ENCODE data around the gene HTR4. TPM values are rescaled to one million over a fixed set of nuclear protein-coding genes. Genes with fewer than 3 reads are reported as not detected.

Gene HTR4
- total and polyA plus RNA-seq, 2 donors (not counting 3 experiments of a cell fraction or from before 2014, with no cell fraction given) = not detected

GRCh38 chr5:148697809-148698196 lies 43.5 kb upstream of the HTR4 start:
- FAIRE-seq = no peak
- dilution Hi-C loops (cut with MboI; ENCODE audit: extremely low pct_ligation_motif_present, low sequenced_read_pairs) (no loop called here), intact Hi-C loops (cut with micrococcal nuclease) (no loop called here)
- ChIA-PET POLR2A (no interaction called here), CTCF (interaction anchor here (0.8 to 3.7 kb wide), 4 partner anchors 10 to 518 kb away, joined by 3 to 23 read pairs (median 3); no protein-coding TSS in a partner anchor)
- no peak for TF ChIP-seq POLR2A (IDR thresholded peaks at IDR 0.05; ENCODE audit: low read depth, low read length)
- Histone ChIP-seq H3K9me3 (replicated peaks; ENCODE audit: control insufficient read depth, insufficient read depth, low read length) (no peaks in the 10 kb centered on the region), H3K79me2 (ENCODE audit: control insufficient read depth, insufficient read depth, low read length) (no peaks in the 10 kb centered on the region), H3K4me3 (replicated peaks in 1 of 3; ENCODE audit: insufficient read depth in 1 of 3, low read depth in 1 of 3, low read length in 3 of 3) (no peak overlapping the region), H3K9ac (replicated peaks; ENCODE audit: extremely low read depth, insufficient read depth, low read length) (no peak overlapping the region), H3K27me3 (ENCODE audit: control insufficient read depth in 2 of 2, insufficient read depth in 2 of 2, low read length in 2 of 2) (no peaks in the 10 kb centered on the region), H4K20me1 (replicated peaks; ENCODE audit: control insufficient read depth, extremely low read depth, insufficient read depth, low read length) (no peaks in the 10 kb centered on the region), H3K9me1 (replicated peaks; ENCODE audit: control insufficient read depth, extremely low read depth, insufficient read depth, low read length) (no peaks in the 10 kb centered on the region), H3K36me3 (ENCODE audit: control insufficient read depth in 2 of 2, extremely low read depth in 1 of 2, insufficient read depth in 2 of 2, low read length in 2 of 2) (no peaks in the 10 kb centered on the region), H3K4me1 (ENCODE audit: control insufficient read depth, extremely low read depth, insufficient read depth, low read length) (no peaks in the 10 kb centered on the region), H3K4me2 (ENCODE audit: insufficient read depth, low read length) (peak overlapping the region; percentile 8), H3K27ac (ENCODE audit: insufficient read depth, low read depth, low read length) (no peak overlapping the region), H2AFZ (ENCODE audit: low read depth, low read length) (no peak overlapping the region)
- BruUV-seq (replicated peaks) = no TSS peak
- DNase-seq (ENCODE audit: low read depth, low spot score) = no peak

- Histone ChIP-seq H4K20me1 (replicated peaks; ENCODE audit: control insufficient read depth, extremely low read depth, insufficient read depth, low read length) (no peaks in the 10 kb centered on the region), H3K79me2 (ENCODE audit: control insufficient read depth, insufficient read depth, low read length) (no peaks in the 10 kb centered on the region), H3K9me3 (replicated peaks; ENCODE audit: control insufficient read depth, insufficient read depth, low read length) (no peaks in the 10 kb centered on the region), H3K4me3 (replicated peaks in 1 of 3; ENCODE audit: insufficient read depth in 1 of 3, low read depth in 1 of 3, low read length in 3 of 3) (no peak overlapping the region), H2AFZ (ENCODE audit: low read depth, low read length) (peak overlapping the region; percentile 27), H3K9me1 (replicated peaks; ENCODE audit: control insufficient read depth, extremely low read depth, insufficient read depth, low read length) (no peaks in the 10 kb centered on the region), H3K27ac (ENCODE audit: insufficient read depth, low read depth, low read length) (no peak overlapping the region), H3K4me1 (ENCODE audit: control insufficient read depth, extremely low read depth, insufficient read depth, low read length) (no peaks in the 10 kb centered on the region), H3K36me3 (ENCODE audit: control insufficient read depth in 2 of 2, extremely low read depth in 1 of 2, insufficient read depth in 2 of 2, low read length in 2 of 2) (no peaks in the 10 kb centered on the region), H3K9ac (replicated peaks; ENCODE audit: extremely low read depth, insufficient read depth, low read length) (peak overlapping the region; percentile 1), H3K4me2 (ENCODE audit: insufficient read depth, low read length) (peak overlapping the region; percentile 8), H3K27me3 (ENCODE audit: control insufficient read depth in 2 of 2, insufficient read depth in 2 of 2, low read length in 2 of 2) (no peaks in the 10 kb centered on the region)
- DNase-seq (ENCODE audit: low read depth, low spot score) (peak; percentile 50), FAIRE-seq (no peak)
- TF ChIP-seq CTCF (IDR thresholded peaks at IDR 0.05; ENCODE audit: extremely low read depth in 1 of 2, insufficient read depth in 1 of 2, low read depth in 1 of 2, low read length in 2 of 2) (no peak), GATA2 (IDR thresholded peaks at IDR 0.05; ENCODE audit: insufficient read depth, insufficient read length, low read depth, low read length) (no peak), POLR2AphosphoS5 (IDR thresholded peaks at IDR 0.05; ENCODE audit: insufficient read depth, low read depth, low read length) (no peak), MYC (IDR thresholded peaks at IDR 0.05; ENCODE audit: low read depth, low read length) (no peak), POLR2A (IDR thresholded peaks at IDR 0.05; ENCODE audit: low read depth, low read length) (no peak), MAX (IDR thresholded peaks at IDR 0.05; ENCODE audit: insufficient read depth, insufficient read length) (no peak), FOS (IDR thresholded peaks at IDR 0.05; ENCODE audit: borderline replicate concordance, insufficient read depth, low read length) (no peak)
- ChIA-PET CTCF (interaction anchor here (1.2 to 3.7 kb wide), 5 partner anchors 9 to 518 kb away, joined by 3 to 23 read pairs (median 4); no protein-coding TSS in a partner anchor), POLR2A (no interaction called here)
- no TSS peak for BruUV-seq (replicated peaks)
- intact Hi-C loops (cut with micrococcal nuclease) = no loop called here
- dilution Hi-C loops (cut with MboI; ENCODE audit: extremely low pct_ligation_motif_present, low sequenced_read_pairs) = no loop called here
These were observed 43.0 kb upstream of the HTR4 start for GRCh38 chr5:148697180-148697808.
